Measurements from ENCODE around the gene SLC35F1.

DNA sequence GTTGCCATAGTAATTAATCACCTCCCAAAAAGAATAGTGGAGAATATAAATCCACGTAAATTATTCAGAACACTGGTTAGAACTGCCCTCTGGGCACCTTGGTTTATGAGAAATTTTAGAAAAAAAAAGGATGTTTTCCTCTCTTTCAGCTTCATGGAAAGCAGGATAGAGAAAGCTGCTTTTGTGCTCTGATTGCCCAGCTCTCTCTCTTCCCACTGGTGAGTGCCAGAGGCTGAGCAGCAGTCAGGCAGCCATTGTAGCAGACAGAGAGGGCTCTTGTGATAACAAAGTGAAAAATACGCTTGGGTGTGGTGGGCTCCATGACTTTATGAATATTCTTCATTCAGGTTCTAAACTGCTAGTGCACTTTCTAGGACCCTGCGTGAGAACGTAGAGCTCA lies 26.4 kb downstream of the SLC35F1 start:
- TF ChIP-seq, protein P1, sequence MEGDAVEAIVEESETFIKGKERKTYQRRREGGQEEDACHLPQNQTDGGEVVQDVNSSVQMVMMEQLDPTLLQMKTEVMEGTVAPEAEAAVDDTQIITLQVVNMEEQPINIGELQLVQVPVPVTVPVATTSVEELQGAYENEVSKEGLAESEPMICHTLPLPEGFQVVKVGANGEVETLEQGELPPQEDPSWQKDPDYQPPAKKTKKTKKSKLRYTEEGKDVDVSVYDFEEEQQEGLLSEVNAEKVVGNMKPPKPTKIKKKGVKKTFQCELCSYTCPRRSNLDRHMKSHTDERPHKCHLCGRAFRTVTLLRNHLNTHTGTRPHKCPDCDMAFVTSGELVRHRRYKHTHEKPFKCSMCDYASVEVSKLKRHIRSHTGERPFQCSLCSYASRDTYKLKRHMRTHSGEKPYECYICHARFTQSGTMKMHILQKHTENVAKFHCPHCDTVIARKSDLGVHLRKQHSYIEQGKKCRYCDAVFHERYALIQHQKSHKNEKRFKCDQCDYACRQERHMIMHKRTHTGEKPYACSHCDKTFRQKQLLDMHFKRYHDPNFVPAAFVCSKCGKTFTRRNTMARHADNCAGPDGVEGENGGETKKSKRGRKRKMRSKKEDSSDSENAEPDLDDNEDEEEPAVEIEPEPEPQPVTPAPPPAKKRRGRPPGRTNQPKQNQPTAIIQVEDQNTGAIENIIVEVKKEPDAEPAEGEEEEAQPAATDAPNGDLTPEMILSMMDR (IDR thresholded peaks at IDR 0.05): no peak
- TF ChIP-seq POLR2AphosphoS5 (IDR thresholded peaks at IDR 0.05): no peak
- no peak for TF ChIP-seq POLR2A (IDR thresholded peaks at IDR 0.05; ENCODE audit: low read depth)
- TF ChIP-seq EP300 (IDR thresholded peaks at IDR 0.05): no peak

Measured in esophagus muscularis mucosa (tissue), 4 donors.